C4-2B (cell line): ENCODE data around the gene ZNF560.

ENCODE experiments used
- ZFX ChIP-seq: fragments of 450-650 bp; IDR thresholded peaks from 2 replicates; pipeline ENCODE4 v1.6.1; 2017
- TF ChIP-seq, protein P1 (sequence below): fragments of 450-650 bp; conservative IDR thresholded peaks from 2 replicates; pipeline ENCODE4 v1.5.1; 2017; ENCODE audit warnings: mild to moderate bottlenecking

DNA sequence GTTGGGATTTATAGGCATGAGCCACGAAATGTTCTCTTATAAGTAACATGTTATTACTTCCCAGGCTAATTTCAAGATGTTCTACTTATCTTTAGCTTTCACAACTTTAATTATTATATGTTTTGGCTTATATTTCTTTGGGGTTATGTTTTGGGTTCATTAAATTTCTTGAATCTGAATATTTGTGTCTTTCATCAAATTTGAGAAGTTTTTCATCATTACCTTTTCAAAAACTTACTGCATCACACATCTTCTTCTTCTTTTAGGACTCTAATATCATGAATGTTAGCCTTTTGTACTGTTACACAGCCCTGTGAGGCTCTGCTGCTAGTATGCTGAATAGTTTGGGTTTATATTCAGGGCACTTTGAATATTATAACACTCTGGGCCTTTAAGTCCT lies 53.4 kb downstream of the ZNF560 start:
- TF ChIP-seq, protein P1, sequence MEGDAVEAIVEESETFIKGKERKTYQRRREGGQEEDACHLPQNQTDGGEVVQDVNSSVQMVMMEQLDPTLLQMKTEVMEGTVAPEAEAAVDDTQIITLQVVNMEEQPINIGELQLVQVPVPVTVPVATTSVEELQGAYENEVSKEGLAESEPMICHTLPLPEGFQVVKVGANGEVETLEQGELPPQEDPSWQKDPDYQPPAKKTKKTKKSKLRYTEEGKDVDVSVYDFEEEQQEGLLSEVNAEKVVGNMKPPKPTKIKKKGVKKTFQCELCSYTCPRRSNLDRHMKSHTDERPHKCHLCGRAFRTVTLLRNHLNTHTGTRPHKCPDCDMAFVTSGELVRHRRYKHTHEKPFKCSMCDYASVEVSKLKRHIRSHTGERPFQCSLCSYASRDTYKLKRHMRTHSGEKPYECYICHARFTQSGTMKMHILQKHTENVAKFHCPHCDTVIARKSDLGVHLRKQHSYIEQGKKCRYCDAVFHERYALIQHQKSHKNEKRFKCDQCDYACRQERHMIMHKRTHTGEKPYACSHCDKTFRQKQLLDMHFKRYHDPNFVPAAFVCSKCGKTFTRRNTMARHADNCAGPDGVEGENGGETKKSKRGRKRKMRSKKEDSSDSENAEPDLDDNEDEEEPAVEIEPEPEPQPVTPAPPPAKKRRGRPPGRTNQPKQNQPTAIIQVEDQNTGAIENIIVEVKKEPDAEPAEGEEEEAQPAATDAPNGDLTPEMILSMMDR, result no peak
- TF ChIP-seq ZFX, result no peak
